SH-SY5Y (cell line): Measurements from ENCODE around the gene RBBP8NL.

ENCODE experiments used
- GATA2 ChIP-seq: IDR thresholded peaks from 2 replicates; pipeline ENCODE4 v1.6.1; 2011; ENCODE audit warnings: mild to moderate bottlenecking, low read depth, low read length
- GATA3 ChIP-seq: IDR thresholded peaks from 2 replicates; pipeline ENCODE4 v1.6.1; 2011; ENCODE audit warnings: low read depth, mild to moderate bottlenecking, low read length, moderate library complexity

DNA sequence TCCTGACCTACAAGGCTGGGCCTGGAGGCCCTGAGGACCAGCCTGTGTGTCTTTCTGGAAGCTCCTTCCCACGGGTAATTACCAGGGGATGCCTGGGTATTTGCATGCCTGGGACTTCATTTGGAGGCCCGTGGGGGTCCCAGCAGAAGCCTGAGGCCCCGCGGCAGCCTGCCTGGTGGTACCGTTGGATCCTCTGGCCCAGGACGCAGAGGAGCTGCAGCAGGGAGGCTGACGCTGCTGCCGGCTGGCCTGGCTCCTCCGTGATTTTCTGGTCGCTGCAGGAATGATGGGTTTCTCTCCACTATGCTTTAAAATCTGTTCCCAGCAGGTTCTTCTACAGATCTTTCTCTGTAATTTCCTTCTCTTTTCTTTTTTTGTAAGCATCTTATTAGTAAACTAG, 26.8 kb downstream of the RBBP8NL start:
- TF ChIP-seq GATA2 (no peak), GATA3 (no peak)
